Measurements from ENCODE around the gene GAPDH. TPM values are rescaled to one million over a fixed set of nuclear protein-coding genes. Genes with fewer than 3 reads are reported as not detected.
"Not testable (repeated sequence)": the region's sequence is repeated elsewhere in the genome, so short reads cannot be mapped to it uniquely, and the experiment has no call there.

The GAPDH gene
- total RNA-seq, 1 donor from 2014 or later: 4,805 TPM

- H3K4me3 Mint-ChIP-seq (ENCODE audit: low read depth): no peak overlapping the region
- peaks cover 18% of the 10 kb centered on the region for H3K4me1 Mint-ChIP-seq (ENCODE audit: low read depth)
Observed at GRCh38 chr12:6563448-6564050, 29.2 kb downstream of the GAPDH start.

GRCh38 chr12:6567112-6567670 lies 32.9 kb downstream of the GAPDH start:
- Mint-ChIP-seq H3K36me3 (ENCODE audit: low read depth) (peaks cover 82% of the 10 kb centered on the region), H3K4me1 (ENCODE audit: low read depth) (peaks cover 28% of the 10 kb centered on the region), H3K27ac (peak overlapping the region; percentile 97), H3K27me3 (ENCODE audit: low read depth) (no peaks in the 10 kb centered on the region), H3K4me3 (ENCODE audit: low read depth) (peak overlapping the region; percentile 100), H3K9me3 (no peaks in the 10 kb centered on the region)
- no peak for DNase-seq (ENCODE audit: low spot score)
- intact Hi-C loops (cut with micrococcal nuclease): loop anchor here (5.0 kb wide), 2 partner anchors 120 to 285 kb away; partner anchors contain the start of genes CDCA3, USP5 and ZNF384

More at GRCh38 chr12:6563448-6564050, 29.2 kb downstream of the GAPDH start:
- Mint-ChIP-seq H3K27ac (no peak overlapping the region), H3K9me3 (no peaks in the 10 kb centered on the region), H3K27me3 (ENCODE audit: low read depth) (no peaks in the 10 kb centered on the region), H3K36me3 (ENCODE audit: low read depth) (peaks cover 90% of the 10 kb centered on the region)
- intact Hi-C loops (cut with micrococcal nuclease): no loop called here
- DNase-seq (ENCODE audit: low spot score): peak; percentile 51

- Mint-ChIP-seq H3K9me3 (no peaks in the 10 kb centered on the region), H3K27me3 (ENCODE audit: low read depth) (no peaks in the 10 kb centered on the region), H3K36me3 (ENCODE audit: low read depth) (peaks cover 81% of the 10 kb centered on the region), H3K4me3 (ENCODE audit: low read depth) (peak overlapping the region; percentile 67), H3K27ac (peak overlapping the region; percentile 56), H3K4me1 (ENCODE audit: low read depth) (peaks cover 23% of the 10 kb centered on the region)
- intact Hi-C loops (cut with micrococcal nuclease): loop anchor here (5.0 kb wide), 2 partner anchors 118 to 283 kb away; partner anchors contain the start of genes CDCA3, USP5 and ZNF384
- no peak for DNase-seq (ENCODE audit: low spot score)
Observed at GRCh38 chr12:6569312-6569711, 35.0 kb downstream of the GAPDH start.

- Mint-ChIP-seq H3K4me3 (ENCODE audit: low read depth) (peak overlapping the region; percentile 67), H3K9me3 (no peaks in the 10 kb centered on the region), H3K36me3 (ENCODE audit: low read depth) (peaks cover 81% of the 10 kb centered on the region), H3K27me3 (ENCODE audit: low read depth) (no peaks in the 10 kb centered on the region), H3K27ac (peak overlapping the region; percentile 56), H3K4me1 (ENCODE audit: low read depth) (peaks cover 24% of the 10 kb centered on the region)
- intact Hi-C loops (cut with micrococcal nuclease): loop anchor here (5.0 kb wide), 2 partner anchors 118 to 283 kb away; partner anchors contain the start of genes CDCA3, USP5 and ZNF384
- DNase-seq (ENCODE audit: low spot score): no peak
Observed at GRCh38 chr12:6569786-6570185, 35.5 kb downstream of the GAPDH start.

GRCh38 chr12:6570264-6570887 lies 36.1 kb downstream of the GAPDH start:
- no peaks in the 10 kb centered on the region for H3K9me3 Mint-ChIP-seq
- DNase-seq (ENCODE audit: low spot score): peak; percentile 28
- H3K27ac Mint-ChIP-seq: peak overlapping the region; percentile 37
- peaks cover 82% of the 10 kb centered on the region for H3K36me3 Mint-ChIP-seq (ENCODE audit: low read depth)
- intact Hi-C loops (cut with micrococcal nuclease): no loop called here
- H3K4me1 Mint-ChIP-seq (ENCODE audit: low read depth): peaks cover 24% of the 10 kb centered on the region
- no peak overlapping the region for H3K4me3 Mint-ChIP-seq (ENCODE audit: low read depth)
- H3K27me3 Mint-ChIP-seq (ENCODE audit: low read depth): no peaks in the 10 kb centered on the region

GRCh38 chr12:6573001-6573400 lies 38.7 kb downstream of the GAPDH start:
- Mint-ChIP-seq H3K9me3 (no peaks in the 10 kb centered on the region), H3K4me1 (ENCODE audit: low read depth) (peaks cover 22% of the 10 kb centered on the region), H3K27me3 (ENCODE audit: low read depth) (no peaks in the 10 kb centered on the region), H3K36me3 (ENCODE audit: low read depth) (peaks cover 79% of the 10 kb centered on the region), H3K4me3 (ENCODE audit: low read depth) (no peak overlapping the region), H3K27ac (no peak overlapping the region)
- intact Hi-C loops (cut with micrococcal nuclease): no loop called here
- DNase-seq (ENCODE audit: low spot score): no peak

GRCh38 chr12:6574576-6575295 lies 40.4 kb downstream of the GAPDH start:
- Mint-ChIP-seq H3K4me1 (ENCODE audit: low read depth) (peaks cover 22% of the 10 kb centered on the region), H3K36me3 (ENCODE audit: low read depth) (peaks cover 82% of the 10 kb centered on the region), H3K27me3 (ENCODE audit: low read depth) (no peaks in the 10 kb centered on the region), H3K4me3 (ENCODE audit: low read depth) (no peak overlapping the region), H3K9me3 (no peaks in the 10 kb centered on the region), H3K27ac (peak overlapping the region; percentile 52)
- DNase-seq (ENCODE audit: low spot score): no peak
- intact Hi-C loops (cut with micrococcal nuclease): loop anchor here (2.0 kb wide), 1 partner anchor 32 kb away; the partner anchor contains the start of gene CHD4

GRCh38 chr12:6575648-6576047 lies 41.3 kb downstream of the GAPDH start:
- Mint-ChIP-seq H3K4me1 (ENCODE audit: low read depth) (peaks cover 15% of the 10 kb centered on the region), H3K9me3 (no peaks in the 10 kb centered on the region), H3K27me3 (ENCODE audit: low read depth) (no peaks in the 10 kb centered on the region), H3K4me3 (ENCODE audit: low read depth) (no peak overlapping the region), H3K27ac (peak overlapping the region; percentile 2), H3K36me3 (ENCODE audit: low read depth) (peaks cover 79% of the 10 kb centered on the region)
- no peak for DNase-seq (ENCODE audit: low spot score)
- intact Hi-C loops (cut with micrococcal nuclease): loop anchor here (2.0 kb wide), 1 partner anchor 31 kb away; the partner anchor contains the start of gene CHD4

- Mint-ChIP-seq H3K27ac (no peak overlapping the region), H3K27me3 (ENCODE audit: low read depth) (no peaks in the 10 kb centered on the region), H3K9me3 (no peaks in the 10 kb centered on the region), H3K4me1 (ENCODE audit: low read depth) (peaks cover 2% of the 10 kb centered on the region), H3K36me3 (ENCODE audit: low read depth) (peaks cover 80% of the 10 kb centered on the region), H3K4me3 (ENCODE audit: low read depth) (no peak overlapping the region)
- no peak for DNase-seq (ENCODE audit: low spot score)
- intact Hi-C loops (cut with micrococcal nuclease): no loop called here
Observed at GRCh38 chr12:6582196-6582595, 47.9 kb downstream of the GAPDH start.

- Mint-ChIP-seq H3K4me3 (ENCODE audit: low read depth) (no peak overlapping the region), H3K27me3 (ENCODE audit: low read depth) (no peaks in the 10 kb centered on the region), H3K9me3 (no peaks in the 10 kb centered on the region), H3K36me3 (ENCODE audit: low read depth) (peaks cover 80% of the 10 kb centered on the region), H3K4me1 (ENCODE audit: low read depth) (peaks cover 2% of the 10 kb centered on the region), H3K27ac (no peak overlapping the region)
- DNase-seq (ENCODE audit: low spot score): no peak
- intact Hi-C loops (cut with micrococcal nuclease): no loop called here
Observed at GRCh38 chr12:6582959-6583358, 48.6 kb downstream of the GAPDH start.

GRCh38 chr12:6584293-6584692 lies 50.0 kb downstream of the GAPDH start:
- H3K4me1 Mint-ChIP-seq (ENCODE audit: low read depth): peaks cover 2% of the 10 kb centered on the region
- no peak overlapping the region for H3K27ac Mint-ChIP-seq
- intact Hi-C loops (cut with micrococcal nuclease): no loop called here
- DNase-seq (ENCODE audit: low spot score): no peak
- peaks cover 76% of the 10 kb centered on the region for H3K36me3 Mint-ChIP-seq (ENCODE audit: low read depth)
- H3K27me3 Mint-ChIP-seq (ENCODE audit: low read depth): no peaks in the 10 kb centered on the region
- no peak overlapping the region for H3K4me3 Mint-ChIP-seq (ENCODE audit: low read depth)
- no peaks in the 10 kb centered on the region for H3K9me3 Mint-ChIP-seq

GRCh38 chr12:6586569-6586968 lies 52.3 kb downstream of the GAPDH start:
- H3K9me3 Mint-ChIP-seq; DNase-seq (ENCODE audit: low spot score); intact Hi-C loops (cut with micrococcal nuclease); H3K4me3 Mint-ChIP-seq (ENCODE audit: low read depth); H3K27ac Mint-ChIP-seq; H3K27me3 Mint-ChIP-seq (ENCODE audit: low read depth); H3K4me1 Mint-ChIP-seq (ENCODE audit: low read depth): not testable (repeated sequence)
- peaks cover 76% of the 10 kb centered on the region for H3K36me3 Mint-ChIP-seq (ENCODE audit: low read depth)
